Naive B cell (primary cell): Measurements from ENCODE around the gene FKBP8. TPM values are rescaled to one million over a fixed set of nuclear protein-coding genes. Genes with fewer than 3 reads are reported as not detected.
"Not testable (repeated sequence)": the region's sequence is repeated elsewhere in the genome, so short reads cannot be mapped to it uniquely, and the experiment has no call there.

ENCODE experiments used
- ATAC-seq, 2 donors: fragments of 150-1000 bp; cut with Tn5 transposase; 2 replicates each; pipeline ENCODE4 v1.10.0; 2021; ENCODE audit warnings: low read depth in 2 of 2, mild to moderate bottlenecking in 2 of 2, moderate library complexity in 2 of 2
- DNase-seq: peaks from one replicate; pipeline ENCODE4 v3.0.0; 2022
- H3K27ac Mint-ChIP-seq, 6 donors: one replicate each; pipeline ENCODE4 v1.8.0; 2020 to 2022; ENCODE audit warnings: mild to moderate bottlenecking in 6 of 6, mixed read lengths in 6 of 6, moderate library complexity in 5 of 6, inconsistent platforms in 2 of 6
- H3K27me3 Mint-ChIP-seq, 3 donors: one replicate each; pipeline ENCODE4 v1.8.0; 2021 to 2022; ENCODE audit warnings: mixed read lengths in 3 of 3, mild to moderate bottlenecking in 1 of 3
- H3K36me3 Mint-ChIP-seq, 2 donors: one replicate each; pipeline ENCODE4 v1.8.0; 2020 to 2022; ENCODE audit warnings: mixed read lengths in 2 of 2, inconsistent platforms in 1 of 2, mild to moderate bottlenecking in 1 of 2
- H3K4me1 Mint-ChIP-seq, 3 donors: one replicate each; pipeline ENCODE4 v1.8.0; 2020 to 2022; ENCODE audit warnings: mixed read lengths in 3 of 3, inconsistent platforms in 1 of 3, mild to moderate bottlenecking in 1 of 3, moderate library complexity in 1 of 3
- H3K4me3 Mint-ChIP-seq, 8 donors: one replicate each; pipeline ENCODE4 v1.8.0; 2020 to 2022; ENCODE audit warnings: mild to moderate bottlenecking in 8 of 8, mixed read lengths in 8 of 8, moderate library complexity in 8 of 8, inconsistent platforms in 2 of 8
- H3K9me3 Mint-ChIP-seq, 7 donors: one replicate each; pipeline ENCODE4 v1.8.0; 2020 to 2022; ENCODE audit warnings: mixed read lengths in 7 of 7, mild to moderate bottlenecking in 5 of 7, inconsistent platforms in 2 of 7, moderate library complexity in 1 of 7
- polyA plus RNA-seq, 6 donors: library from polyadenylated mRNA; unstranded; fragments of 300-500 nt; fragmentation: Illumina TruSeq; gene quantifications; one replicate each; pipeline ENCODE4 v1.2.3, GENCODE V29; 2021; ENCODE audit warnings: low read depth in 6 of 6

Gene FKBP8
- polyA plus RNA-seq, 6 donors from 2014 or later: 69.8 to 100 (median 71.6) TPM

- peak overlapping the region; percentile 90 to 96 (median 94) for H3K4me3 Mint-ChIP-seq
- peak; percentile 53 for DNase-seq
- no peaks in the 10 kb centered on the region for H3K27me3 Mint-ChIP-seq
- no peaks in the 10 kb centered on the region for H3K36me3 Mint-ChIP-seq
- H3K4me1 Mint-ChIP-seq: peaks cover 16 to 36% (median 17%) of the 10 kb centered on the region in 3 donors
- peak; percentile 59 for ATAC-seq
- peak overlapping the region; percentile 81 to 99 (median 94) for H3K27ac Mint-ChIP-seq
- no peaks in the 10 kb centered on the region for H3K9me3 Mint-ChIP-seq
These were observed 572 bp upstream of the FKBP8 start for GRCh38 chr19:18543814-18544475.

GRCh38 chr19:18541992-18542940 is 1.1 kb downstream of the FKBP8 start:
- ATAC-seq: no peak
- peak overlapping the region; percentile 67 to 93 (median 86) for H3K27ac Mint-ChIP-seq
- no peaks in the 10 kb centered on the region for H3K27me3 Mint-ChIP-seq
- peak overlapping the region; percentile 85 to 95 (median 90) for H3K4me3 Mint-ChIP-seq
- H3K4me1 Mint-ChIP-seq: peaks cover 16 to 36% (median 25%) of the 10 kb centered on the region in 3 donors
- DNase-seq: no peak
- H3K36me3 Mint-ChIP-seq: no peaks in the 10 kb centered on the region
- no peaks in the 10 kb centered on the region for H3K9me3 Mint-ChIP-seq

GRCh38 chr19:18541258-18541991 is 1.9 kb downstream of the FKBP8 start:
- H3K27ac Mint-ChIP-seq: peak overlapping the region in 3 of 6 donors; percentile 49 to 87 (median 54)
- H3K36me3 Mint-ChIP-seq: no peaks in the 10 kb centered on the region
- ATAC-seq (no peak), DNase-seq (no peak)
- peak overlapping the region in 7 of 8 donors; percentile 2 to 95 (median 85) for H3K4me3 Mint-ChIP-seq
- no peaks in the 10 kb centered on the region for H3K9me3 Mint-ChIP-seq
- H3K4me1 Mint-ChIP-seq: peaks cover 16 to 36% (median 30%) of the 10 kb centered on the region in 3 donors
- H3K27me3 Mint-ChIP-seq: no peaks in the 10 kb centered on the region

- Mint-ChIP-seq H3K4me3 (peak overlapping the region in 2 of 8 donors; percentile 57 to 85), H3K27ac (peak overlapping the region in 1 of 6 donors; percentile 12), H3K4me1 (peaks cover 16 to 35% (median 30%) of the 10 kb centered on the region in 3 donors)
- H3K36me3 Mint-ChIP-seq, H3K9me3 Mint-ChIP-seq, ATAC-seq, H3K27me3 Mint-ChIP-seq, DNase-seq: not testable (repeated sequence)
These were observed 3.2 kb downstream of the FKBP8 start for GRCh38 chr19:18540200-18540599.

- no peak overlapping the region for H3K27ac Mint-ChIP-seq
- ATAC-seq (no peak), DNase-seq (no peak)
- no peaks in the 10 kb centered on the region for H3K27me3 Mint-ChIP-seq
- peaks cover 17 to 30% (median 29%) of the 10 kb centered on the region in 3 donors for H3K4me1 Mint-ChIP-seq
- no peaks in the 10 kb centered on the region for H3K9me3 Mint-ChIP-seq
- H3K36me3 Mint-ChIP-seq: no peaks in the 10 kb centered on the region
- no peak overlapping the region for H3K4me3 Mint-ChIP-seq
These were observed 4.0 kb downstream of the FKBP8 start for GRCh38 chr19:18539372-18539771.

GRCh38 chr19:18538115-18538514 is 5.3 kb downstream of the FKBP8 start:
- DNase-seq (no peak), ATAC-seq (no peak)
- H3K27me3 Mint-ChIP-seq: no peaks in the 10 kb centered on the region
- peak overlapping the region in 1 of 8 donors; percentile 11 for H3K4me3 Mint-ChIP-seq
- H3K4me1 Mint-ChIP-seq: peaks cover 11 to 21% (median 21%) of the 10 kb centered on the region in 3 donors
- H3K9me3 Mint-ChIP-seq: no peaks in the 10 kb centered on the region
- H3K36me3 Mint-ChIP-seq: no peaks in the 10 kb centered on the region
- no peak overlapping the region for H3K27ac Mint-ChIP-seq

- H3K27me3 Mint-ChIP-seq: no peaks in the 10 kb centered on the region
- H3K36me3 Mint-ChIP-seq: peaks cover 0 to 4% of the 10 kb centered on the region in 2 donors
- DNase-seq: no peak
- no peak for ATAC-seq
- no peaks in the 10 kb centered on the region for H3K9me3 Mint-ChIP-seq
- peak overlapping the region in 2 of 8 donors; percentile 10 to 11 for H3K4me3 Mint-ChIP-seq
- peaks cover 7 to 19% (median 17%) of the 10 kb centered on the region in 3 donors for H3K4me1 Mint-ChIP-seq
- H3K27ac Mint-ChIP-seq: no peak overlapping the region
These were observed 5.9 kb downstream of the FKBP8 start for GRCh38 chr19:18537431-18537830.

GRCh38 chr19:18536475-18536874 is 6.9 kb downstream of the FKBP8 start:
- Mint-ChIP-seq H3K36me3 (peaks cover 0 to 7% of the 10 kb centered on the region in 2 donors), H3K4me3 (peak overlapping the region in 1 of 8 donors; percentile 15), H3K27ac (no peak overlapping the region), H3K27me3 (no peaks in the 10 kb centered on the region), H3K4me1 (peaks cover 3 to 13% (median 11%) of the 10 kb centered on the region in 3 donors), H3K9me3 (no peaks in the 10 kb centered on the region)
- DNase-seq (no peak), ATAC-seq (no peak)

GRCh38 chr19:18533058-18533457 is 10.3 kb downstream of the FKBP8 start:
- H3K27me3 Mint-ChIP-seq: no peaks in the 10 kb centered on the region
- no peak overlapping the region for H3K4me3 Mint-ChIP-seq

GRCh38 chr19:18532168-18532890 is 11.0 kb downstream of the FKBP8 start:
- no peak overlapping the region for H3K27ac Mint-ChIP-seq
- H3K27me3 Mint-ChIP-seq: no peaks in the 10 kb centered on the region
- ATAC-seq (no peak), DNase-seq (no peak)
- peaks cover 0 to 7% of the 10 kb centered on the region in 2 donors for H3K36me3 Mint-ChIP-seq
- peak overlapping the region in 1 of 8 donors; percentile 66 for H3K4me3 Mint-ChIP-seq
- no peaks in the 10 kb centered on the region for H3K9me3 Mint-ChIP-seq
- peaks cover 0 to 5% (median 3%) of the 10 kb centered on the region in 3 donors for H3K4me1 Mint-ChIP-seq

More at GRCh38 chr19:18533058-18533457, 10.3 kb downstream of the FKBP8 start:
- DNase-seq (no peak), ATAC-seq (no peak)
- no peak overlapping the region for H3K27ac Mint-ChIP-seq
- H3K4me1 Mint-ChIP-seq: peaks cover 0 to 9% (median 3%) of the 10 kb centered on the region in 3 donors
- no peaks in the 10 kb centered on the region for H3K9me3 Mint-ChIP-seq
- H3K36me3 Mint-ChIP-seq: peaks cover 0 to 7% of the 10 kb centered on the region in 2 donors

GRCh38 chr19:18531485-18531884 is 11.9 kb downstream of the FKBP8 start:
- no peak for DNase-seq
- no peak overlapping the region for H3K27ac Mint-ChIP-seq
- no peak for ATAC-seq
- peaks cover 0 to 3% (median 1%) of the 10 kb centered on the region in 3 donors for H3K4me1 Mint-ChIP-seq
- no peak overlapping the region for H3K4me3 Mint-ChIP-seq
- H3K27me3 Mint-ChIP-seq: no peaks in the 10 kb centered on the region
- no peaks in the 10 kb centered on the region for H3K9me3 Mint-ChIP-seq
- H3K36me3 Mint-ChIP-seq: peaks cover 0 to 7% of the 10 kb centered on the region in 2 donors

GRCh38 chr19:18529782-18530181 is 13.6 kb downstream of the FKBP8 start:
- no peaks in the 10 kb centered on the region for H3K9me3 Mint-ChIP-seq
- no peaks in the 10 kb centered on the region for H3K27me3 Mint-ChIP-seq
- DNase-seq (no peak), ATAC-seq (no peak)
- H3K4me3 Mint-ChIP-seq: no peak overlapping the region
- H3K4me1 Mint-ChIP-seq: peaks cover 0 to 3% (median 0%) of the 10 kb centered on the region in 3 donors
- peak overlapping the region in 1 of 6 donors; percentile 70 for H3K27ac Mint-ChIP-seq
- H3K36me3 Mint-ChIP-seq: peaks cover 0 to 7% of the 10 kb centered on the region in 2 donors
